ENCODE results near the gene ANKRD13C. TPM values are rescaled to one million over a fixed set of nuclear protein-coding genes. Genes with fewer than 3 reads are reported as not detected.
"Not testable (repeated sequence)": the region's sequence is repeated elsewhere in the genome, so short reads cannot be mapped to it uniquely, and the experiment has no call there.

The ANKRD13C gene
- total RNA-seq, 6 experiments from 2014 or later = 16.1 to 19.8 (median 19.1) TPM

DNA sequence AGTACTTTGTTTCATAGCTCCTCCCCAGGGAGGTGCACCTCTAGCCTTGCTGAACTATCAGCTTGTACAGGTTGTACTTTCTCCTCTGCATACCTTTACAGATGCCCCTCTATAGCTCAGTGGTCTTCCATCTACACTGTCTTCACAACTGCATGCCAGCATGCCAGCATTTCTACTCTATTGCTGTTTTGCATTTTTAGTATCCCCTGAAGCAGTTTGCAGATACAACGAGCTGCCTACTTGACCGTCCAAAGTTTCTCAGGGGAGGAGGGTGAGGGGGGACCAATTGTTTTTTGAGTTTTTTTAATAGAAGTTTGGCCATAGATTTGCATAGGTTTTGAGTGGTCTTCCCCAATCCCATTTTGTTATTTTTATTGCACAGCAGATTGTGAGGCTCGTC lies 29.0 kb upstream of the ANKRD13C start:
- no peaks in the 10 kb centered on the region for H3K36me3 Mint-ChIP-seq (ENCODE audit: low read depth)
- no peaks in the 10 kb centered on the region for H3K9me3 Mint-ChIP-seq
- H3K4me3 Mint-ChIP-seq = no peak overlapping the region
- peaks cover 3% of the 10 kb centered on the region; the same call in 1 of the 2 replicates for H3K27me3 Mint-ChIP-seq (ENCODE audit: insufficient read depth)
- H3K27ac Mint-ChIP-seq = no peak overlapping the region
- TF ChIP-seq, protein P1, sequence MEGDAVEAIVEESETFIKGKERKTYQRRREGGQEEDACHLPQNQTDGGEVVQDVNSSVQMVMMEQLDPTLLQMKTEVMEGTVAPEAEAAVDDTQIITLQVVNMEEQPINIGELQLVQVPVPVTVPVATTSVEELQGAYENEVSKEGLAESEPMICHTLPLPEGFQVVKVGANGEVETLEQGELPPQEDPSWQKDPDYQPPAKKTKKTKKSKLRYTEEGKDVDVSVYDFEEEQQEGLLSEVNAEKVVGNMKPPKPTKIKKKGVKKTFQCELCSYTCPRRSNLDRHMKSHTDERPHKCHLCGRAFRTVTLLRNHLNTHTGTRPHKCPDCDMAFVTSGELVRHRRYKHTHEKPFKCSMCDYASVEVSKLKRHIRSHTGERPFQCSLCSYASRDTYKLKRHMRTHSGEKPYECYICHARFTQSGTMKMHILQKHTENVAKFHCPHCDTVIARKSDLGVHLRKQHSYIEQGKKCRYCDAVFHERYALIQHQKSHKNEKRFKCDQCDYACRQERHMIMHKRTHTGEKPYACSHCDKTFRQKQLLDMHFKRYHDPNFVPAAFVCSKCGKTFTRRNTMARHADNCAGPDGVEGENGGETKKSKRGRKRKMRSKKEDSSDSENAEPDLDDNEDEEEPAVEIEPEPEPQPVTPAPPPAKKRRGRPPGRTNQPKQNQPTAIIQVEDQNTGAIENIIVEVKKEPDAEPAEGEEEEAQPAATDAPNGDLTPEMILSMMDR (IDR thresholded peaks at IDR 0.05) = no peak
- H3K4me1 Mint-ChIP-seq (ENCODE audit: low read depth) = no peaks in the 10 kb centered on the region
- DNase-seq = no peak

DNA sequence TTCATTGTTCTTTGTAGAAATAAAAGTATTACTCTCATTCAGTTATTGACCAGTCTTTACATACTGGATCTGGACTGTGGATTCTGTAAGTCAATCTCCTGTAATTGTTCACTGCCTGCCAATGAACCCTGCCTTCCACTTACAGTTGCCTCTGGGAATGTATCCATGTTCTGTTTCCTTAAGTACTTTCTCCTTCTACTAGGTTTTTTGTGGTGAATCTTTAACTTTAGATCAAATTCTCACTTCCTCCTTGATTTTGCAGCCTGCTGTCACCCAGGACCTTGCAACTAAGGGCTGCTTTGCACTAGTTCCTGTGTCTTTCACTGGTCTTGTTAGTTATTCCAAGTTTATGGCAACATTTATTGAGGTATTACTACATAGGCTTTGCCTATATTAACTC lies 28.2 kb upstream of the ANKRD13C start:
- TF ChIP-seq, protein P1 (IDR thresholded peaks at IDR 0.05) = no peak
- no peak overlapping the region for H3K4me3 Mint-ChIP-seq

DNA sequence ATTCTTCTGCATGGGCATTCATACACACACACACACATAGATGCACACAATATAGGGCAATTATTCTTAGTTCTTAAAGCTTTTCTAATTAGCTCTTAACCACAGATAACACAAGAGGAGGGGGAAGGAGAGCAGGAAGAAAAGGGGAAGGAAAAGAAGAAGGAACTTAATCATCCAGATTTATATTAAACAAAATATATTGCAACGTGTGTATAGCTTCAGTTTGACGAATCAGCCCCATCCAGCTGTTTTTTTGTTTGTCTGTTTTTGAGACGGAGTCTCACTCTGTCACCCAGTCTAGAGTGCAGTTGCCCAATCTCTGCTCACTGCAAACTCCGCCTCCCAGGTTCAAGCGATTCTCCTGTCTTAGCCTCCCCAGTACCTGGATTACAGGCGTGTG lies 21.7 kb upstream of the ANKRD13C start:
- TF ChIP-seq, protein P1 (IDR thresholded peaks at IDR 0.05) = no peak
- Mint-ChIP-seq H3K4me1 (ENCODE audit: low read depth) (no peaks in the 10 kb centered on the region), H3K4me3 (no peak overlapping the region), H3K9me3 (no peaks in the 10 kb centered on the region), H3K27me3 (ENCODE audit: insufficient read depth) (peaks cover 4% of the 10 kb centered on the region), H3K27ac (no peak overlapping the region), H3K36me3 (ENCODE audit: low read depth) (no peaks in the 10 kb centered on the region)
- no peak for DNase-seq

More for the DNA sequence above, 28.2 kb upstream of the ANKRD13C start:
- DNase-seq = no peak
- no peaks in the 10 kb centered on the region for H3K36me3 Mint-ChIP-seq (ENCODE audit: low read depth)
- H3K4me1 Mint-ChIP-seq (ENCODE audit: low read depth) = no peaks in the 10 kb centered on the region
- peaks cover 4% of the 10 kb centered on the region; the same call in 1 of the 2 replicates for H3K27me3 Mint-ChIP-seq (ENCODE audit: insufficient read depth)
- H3K27ac Mint-ChIP-seq = no peak overlapping the region
- H3K9me3 Mint-ChIP-seq = no peaks in the 10 kb centered on the region

DNA sequence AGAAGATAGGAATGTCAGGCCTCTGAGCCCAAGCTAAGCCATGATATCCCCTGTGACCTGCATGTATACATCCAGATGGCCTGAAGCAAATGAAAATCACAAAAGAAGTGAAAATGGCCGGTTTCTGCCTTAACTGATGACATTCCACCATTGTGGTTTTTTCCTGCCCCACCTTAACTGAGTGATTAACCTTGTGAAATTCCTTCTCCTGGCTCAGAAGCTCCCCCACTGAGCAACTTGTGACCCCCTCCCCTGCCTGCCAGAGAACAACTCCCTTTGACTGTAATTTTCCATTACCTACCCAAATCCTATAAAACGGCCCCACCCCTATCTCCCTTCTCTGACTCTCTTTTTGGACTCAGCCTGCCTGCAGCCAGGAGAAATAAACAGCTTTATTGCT lies 19.1 kb upstream of the ANKRD13C start:
- H3K36me3 Mint-ChIP-seq (ENCODE audit: low read depth); H3K4me3 Mint-ChIP-seq; H3K9me3 Mint-ChIP-seq; H3K27ac Mint-ChIP-seq; DNase-seq; H3K4me1 Mint-ChIP-seq (ENCODE audit: low read depth); H3K27me3 Mint-ChIP-seq (ENCODE audit: insufficient read depth): not testable (repeated sequence)

DNA sequence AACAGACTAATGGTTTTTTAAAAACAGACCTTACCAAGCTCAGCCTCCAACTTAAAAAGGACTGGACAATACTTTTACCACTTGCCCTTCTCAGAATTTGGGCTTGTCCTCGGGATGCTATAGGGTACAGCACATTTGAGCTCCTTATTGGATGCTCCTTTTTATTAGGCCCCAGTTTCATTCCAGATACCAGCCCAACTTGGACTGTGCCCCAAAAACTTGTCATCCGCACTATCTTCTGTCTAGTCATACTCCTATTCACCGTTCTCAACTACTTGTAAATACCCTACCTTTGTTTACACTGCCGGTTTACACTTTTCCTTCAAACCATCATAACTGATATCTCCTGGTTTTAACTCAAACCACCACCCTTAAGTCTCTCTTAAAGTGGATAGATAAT lies 17.9 kb upstream of the ANKRD13C start:
- Mint-ChIP-seq H3K27me3 (ENCODE audit: insufficient read depth) (peaks cover 3% of the 10 kb centered on the region), H3K27ac (no peak overlapping the region), H3K36me3 (ENCODE audit: low read depth) (no peaks in the 10 kb centered on the region), H3K4me3 (no peak overlapping the region), H3K4me1 (ENCODE audit: low read depth) (no peaks in the 10 kb centered on the region), H3K9me3 (no peaks in the 10 kb centered on the region)
- TF ChIP-seq, protein P1 (IDR thresholded peaks at IDR 0.05) = no peak
- no peak for DNase-seq

DNA sequence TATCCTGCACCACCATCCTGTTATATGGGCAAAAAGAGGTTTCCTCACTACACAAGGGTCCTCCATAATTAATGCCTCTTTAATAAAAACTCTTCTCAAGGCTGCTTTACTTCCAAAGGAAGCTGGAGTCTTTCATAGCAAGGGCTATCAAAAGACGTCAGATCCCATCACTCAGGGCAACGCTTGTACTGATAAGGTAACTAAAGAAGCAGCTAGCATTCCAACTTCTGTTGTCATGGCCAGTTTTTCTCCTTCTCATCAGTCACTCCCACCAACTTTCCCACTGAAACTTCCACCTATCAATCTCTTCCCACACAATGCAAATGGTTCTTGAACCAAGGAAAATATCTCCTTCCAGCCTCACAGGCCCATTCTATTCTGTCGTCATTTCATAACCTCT lies 17.1 kb upstream of the ANKRD13C start:
- not testable (repeated sequence) for H3K36me3 Mint-ChIP-seq (ENCODE audit: low read depth); DNase-seq; H3K4me1 Mint-ChIP-seq (ENCODE audit: low read depth); H3K27ac Mint-ChIP-seq; H3K27me3 Mint-ChIP-seq (ENCODE audit: insufficient read depth); H3K9me3 Mint-ChIP-seq; H3K4me3 Mint-ChIP-seq

DNA sequence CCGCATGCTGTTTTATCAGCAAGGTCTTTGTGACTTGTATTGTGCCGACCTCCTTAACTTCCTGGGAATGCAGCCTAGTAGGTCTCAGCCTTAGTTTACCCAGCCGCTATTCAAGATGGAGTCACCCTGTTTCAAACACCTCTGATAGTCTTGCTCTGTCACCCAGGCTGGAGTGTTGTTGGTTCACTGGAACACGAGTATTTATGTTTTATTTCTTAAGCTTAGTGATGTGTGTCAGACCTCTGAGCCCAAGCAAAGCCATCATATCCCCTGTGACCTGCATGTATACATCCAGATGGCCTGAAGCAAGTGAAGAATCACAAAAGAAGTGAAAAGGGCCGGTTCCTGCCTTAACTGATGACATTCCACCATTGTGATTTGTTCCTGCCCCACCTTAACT lies 12.9 kb upstream of the ANKRD13C start:
- not testable (repeated sequence) for DNase-seq; H3K4me3 Mint-ChIP-seq; H3K27me3 Mint-ChIP-seq (ENCODE audit: insufficient read depth); H3K27ac Mint-ChIP-seq; H3K9me3 Mint-ChIP-seq; H3K36me3 Mint-ChIP-seq (ENCODE audit: low read depth)
- peaks cover 10% of the 10 kb centered on the region for H3K4me1 Mint-ChIP-seq (ENCODE audit: low read depth)

DNA sequence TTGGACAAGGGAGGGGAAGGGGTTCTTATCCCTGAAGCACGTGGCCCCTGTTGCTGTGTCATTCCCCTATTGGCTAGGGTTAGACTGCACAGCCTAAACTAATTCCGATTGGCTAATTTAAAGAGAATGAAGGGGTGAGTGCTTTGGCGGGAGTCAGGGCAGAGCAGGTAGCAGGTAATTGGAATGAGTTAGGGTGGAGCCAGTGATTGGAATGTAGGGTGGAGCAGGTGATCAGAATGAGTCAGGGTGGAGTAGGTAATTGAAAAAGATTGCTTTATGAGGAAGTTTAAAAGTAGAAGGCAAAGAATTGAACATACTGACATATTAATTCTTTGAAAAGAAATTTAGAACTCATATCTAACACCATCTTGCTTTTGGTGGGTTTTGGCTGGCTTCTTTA lies 12.5 kb upstream of the ANKRD13C start:
- H3K27me3 Mint-ChIP-seq (ENCODE audit: insufficient read depth); H3K36me3 Mint-ChIP-seq (ENCODE audit: low read depth); H3K9me3 Mint-ChIP-seq; DNase-seq; H3K4me3 Mint-ChIP-seq; H3K27ac Mint-ChIP-seq: not testable (repeated sequence)
- H3K4me1 Mint-ChIP-seq (ENCODE audit: low read depth) = peaks cover 14% of the 10 kb centered on the region

DNA sequence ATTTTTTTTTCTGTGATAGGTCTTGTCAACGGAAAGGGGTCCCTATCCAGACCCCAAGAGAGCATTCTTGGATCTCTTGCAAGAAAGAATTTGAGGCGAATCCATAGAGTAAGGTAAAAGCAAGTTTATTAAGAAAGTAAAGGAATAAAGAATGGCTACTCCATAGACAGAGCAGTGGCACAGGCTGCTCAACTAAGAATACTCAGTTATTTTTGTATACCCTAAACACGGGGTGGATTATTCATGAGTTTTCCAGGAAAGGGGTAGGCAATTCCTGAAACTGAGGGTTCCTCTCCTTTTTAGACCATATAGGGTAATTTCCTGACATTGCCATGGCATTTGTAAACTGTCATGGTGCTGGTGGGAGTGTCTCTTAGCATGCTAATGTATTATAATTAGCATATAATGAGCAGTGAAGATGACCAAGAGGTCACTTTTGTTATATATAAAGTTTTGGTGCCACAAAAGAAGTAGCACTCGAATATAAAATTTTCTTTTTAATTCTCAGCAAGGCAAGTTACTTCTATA lies 12.0 kb upstream of the ANKRD13C start:
- not testable (repeated sequence) for DNase-seq; H3K9me3 Mint-ChIP-seq; H3K27ac Mint-ChIP-seq; H3K27me3 Mint-ChIP-seq (ENCODE audit: insufficient read depth); H3K36me3 Mint-ChIP-seq (ENCODE audit: low read depth); H3K4me3 Mint-ChIP-seq
- H3K4me1 Mint-ChIP-seq (ENCODE audit: low read depth) = peaks cover 19% of the 10 kb centered on the region

Measured in HFFc6 (cell line).